ENCODE data around the gene FRMD3.

FRMD3 gene

DNA sequence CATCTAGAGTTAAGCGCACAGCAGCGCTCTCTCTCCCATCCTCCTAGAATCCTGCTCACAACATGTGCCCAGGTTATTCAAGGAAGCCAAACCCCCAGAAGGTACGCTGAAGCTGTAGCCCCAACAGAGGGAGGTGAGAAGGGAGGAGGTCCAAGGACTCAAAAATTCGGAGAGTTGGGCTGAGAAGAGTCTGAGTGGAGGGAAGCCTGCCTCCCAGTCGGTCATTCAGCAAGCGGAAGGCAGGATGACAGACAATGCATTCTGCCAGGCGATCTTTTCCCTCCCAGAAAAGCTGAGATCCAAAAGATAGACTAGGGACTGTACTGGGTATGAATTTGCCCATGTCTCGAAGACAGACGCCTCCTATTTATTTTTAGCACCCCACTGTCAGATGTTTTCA, 189.2 kb downstream of the FRMD3 start:
- Histone ChIP-seq H3K4me1 (peaks cover 54% of the 10 kb centered on the region), H3K27me3 (no peaks in the 10 kb centered on the region), H3K4me3 (ENCODE audit: low read depth, low read length) (no peak overlapping the region), H3K36me3 (peaks cover 6% of the 10 kb centered on the region), H3K9me3 (no peaks in the 10 kb centered on the region)
- TF ChIP-seq, protein P1, sequence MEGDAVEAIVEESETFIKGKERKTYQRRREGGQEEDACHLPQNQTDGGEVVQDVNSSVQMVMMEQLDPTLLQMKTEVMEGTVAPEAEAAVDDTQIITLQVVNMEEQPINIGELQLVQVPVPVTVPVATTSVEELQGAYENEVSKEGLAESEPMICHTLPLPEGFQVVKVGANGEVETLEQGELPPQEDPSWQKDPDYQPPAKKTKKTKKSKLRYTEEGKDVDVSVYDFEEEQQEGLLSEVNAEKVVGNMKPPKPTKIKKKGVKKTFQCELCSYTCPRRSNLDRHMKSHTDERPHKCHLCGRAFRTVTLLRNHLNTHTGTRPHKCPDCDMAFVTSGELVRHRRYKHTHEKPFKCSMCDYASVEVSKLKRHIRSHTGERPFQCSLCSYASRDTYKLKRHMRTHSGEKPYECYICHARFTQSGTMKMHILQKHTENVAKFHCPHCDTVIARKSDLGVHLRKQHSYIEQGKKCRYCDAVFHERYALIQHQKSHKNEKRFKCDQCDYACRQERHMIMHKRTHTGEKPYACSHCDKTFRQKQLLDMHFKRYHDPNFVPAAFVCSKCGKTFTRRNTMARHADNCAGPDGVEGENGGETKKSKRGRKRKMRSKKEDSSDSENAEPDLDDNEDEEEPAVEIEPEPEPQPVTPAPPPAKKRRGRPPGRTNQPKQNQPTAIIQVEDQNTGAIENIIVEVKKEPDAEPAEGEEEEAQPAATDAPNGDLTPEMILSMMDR (IDR thresholded peaks at IDR 0.05; ENCODE audit: low read depth, low read length), result no peak
- DNase-seq, result no peak

DNA sequence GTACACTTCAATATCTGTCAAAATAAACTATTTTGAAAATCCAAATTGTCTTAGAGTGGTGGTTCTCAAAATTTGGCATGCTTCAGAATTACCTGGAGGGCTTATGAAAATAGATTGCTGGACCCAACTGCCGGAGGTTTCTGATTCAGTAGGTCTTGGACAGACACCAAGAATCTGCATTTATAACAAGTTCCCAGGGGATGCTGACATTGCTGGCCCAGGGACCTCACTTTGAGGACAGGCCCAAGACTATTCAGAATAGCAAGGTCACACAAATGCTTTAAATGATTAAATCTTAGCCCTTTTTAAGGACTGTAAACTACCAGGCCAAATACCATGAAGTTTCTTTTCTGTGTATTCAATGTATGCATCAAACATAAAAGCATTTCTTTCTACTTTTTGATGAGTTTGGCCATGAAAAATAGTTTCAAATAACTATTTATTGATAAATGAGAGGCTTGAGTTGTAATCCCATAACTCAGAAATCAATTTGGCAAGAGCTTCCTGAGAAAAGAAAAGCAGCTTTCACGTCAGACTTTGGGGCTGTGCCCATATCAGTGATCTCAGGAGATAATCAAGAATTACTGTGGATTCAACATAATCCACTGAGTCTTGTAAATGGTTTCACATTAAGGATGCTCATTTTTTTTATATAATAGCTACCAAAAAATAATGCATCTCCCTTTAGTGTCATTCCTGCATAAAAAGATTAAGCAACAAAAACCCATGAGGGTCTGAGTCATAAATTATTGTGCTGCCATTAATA, 191.4 kb downstream of the FRMD3 start:
- Histone ChIP-seq H3K36me3 (peaks cover 17% of the 10 kb centered on the region), H3K4me3 (ENCODE audit: low read depth, low read length) (no peak overlapping the region), H3K9me3 (no peaks in the 10 kb centered on the region), H3K27me3 (no peaks in the 10 kb centered on the region), H3K4me1 (peaks cover 57% of the 10 kb centered on the region)
- TF ChIP-seq, protein P1 (IDR thresholded peaks at IDR 0.05; ENCODE audit: low read depth, low read length), result no peak
- peak; percentile 32 for DNase-seq

DNA sequence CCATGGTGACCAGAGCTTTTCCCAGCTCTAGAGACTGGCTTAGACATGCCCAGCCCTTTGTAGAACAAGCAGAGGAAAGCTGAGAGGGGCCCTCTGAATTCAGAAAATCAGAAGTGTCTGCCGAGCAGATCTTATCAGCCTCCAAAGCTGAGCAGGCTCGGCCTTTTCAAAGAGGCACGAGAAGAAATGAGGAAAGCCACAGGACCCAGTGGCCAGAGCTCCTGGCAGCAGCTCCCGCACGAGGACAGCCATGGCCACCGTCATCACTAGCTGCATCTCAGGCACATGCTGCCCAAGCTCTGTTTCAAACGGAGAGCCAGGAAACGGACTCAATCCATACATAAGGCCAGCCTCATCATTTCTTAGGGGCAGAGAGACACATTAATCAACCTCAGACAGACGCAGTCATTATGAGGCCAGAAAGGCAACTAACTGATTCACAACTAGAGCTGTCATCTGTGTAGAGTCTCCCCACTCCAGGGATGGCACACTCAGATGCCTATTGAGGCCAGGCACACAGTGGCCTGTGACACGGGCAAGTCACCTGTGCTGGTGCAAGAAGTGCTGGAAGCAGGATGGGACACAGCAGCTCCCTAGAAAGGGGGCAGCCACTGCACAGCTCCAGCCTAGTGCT, 194.7 kb downstream of the FRMD3 start:
- DNase-seq, result no peak
- peaks cover 42% of the 10 kb centered on the region for H3K4me1 ChIP-seq

DNA sequence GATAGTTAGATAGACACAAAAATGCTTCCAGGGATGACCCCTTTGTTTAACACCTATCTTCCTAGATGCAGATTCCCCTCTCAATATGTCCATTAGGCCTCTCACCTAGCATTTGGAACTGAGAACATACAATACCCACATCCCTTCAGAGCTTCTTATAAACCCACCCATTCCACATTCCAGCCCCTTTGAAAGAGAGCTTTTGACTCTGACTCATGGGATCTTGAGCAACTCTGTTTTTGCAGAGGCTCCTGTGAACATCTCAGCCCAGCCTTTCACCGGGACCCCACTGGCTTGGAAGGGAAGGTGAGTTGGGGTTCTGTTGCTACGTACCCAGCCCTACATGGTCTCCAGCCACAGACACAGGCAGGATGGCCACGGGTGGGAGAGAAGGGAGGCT, 195.5 kb downstream of the FRMD3 start:
- peaks cover 33% of the 10 kb centered on the region for H3K36me3 ChIP-seq
- H3K9me3 ChIP-seq, result no peaks in the 10 kb centered on the region
- H3K4me3 ChIP-seq (ENCODE audit: low read depth, low read length), result no peak overlapping the region
- H3K4me1 ChIP-seq, result peaks cover 36% of the 10 kb centered on the region
- TF ChIP-seq, protein P1 (IDR thresholded peaks at IDR 0.05; ENCODE audit: low read depth, low read length), result no peak
- H3K27me3 ChIP-seq, result no peaks in the 10 kb centered on the region
- no peak for DNase-seq

More for the DNA sequence above, 194.7 kb downstream of the FRMD3 start:
- Histone ChIP-seq H3K36me3 (peaks cover 33% of the 10 kb centered on the region), H3K9me3 (no peaks in the 10 kb centered on the region), H3K27me3 (no peaks in the 10 kb centered on the region), H3K4me3 (ENCODE audit: low read depth, low read length) (no peak overlapping the region)
- TF ChIP-seq, protein P1 (IDR thresholded peaks at IDR 0.05; ENCODE audit: low read depth, low read length), result no peak

DNA sequence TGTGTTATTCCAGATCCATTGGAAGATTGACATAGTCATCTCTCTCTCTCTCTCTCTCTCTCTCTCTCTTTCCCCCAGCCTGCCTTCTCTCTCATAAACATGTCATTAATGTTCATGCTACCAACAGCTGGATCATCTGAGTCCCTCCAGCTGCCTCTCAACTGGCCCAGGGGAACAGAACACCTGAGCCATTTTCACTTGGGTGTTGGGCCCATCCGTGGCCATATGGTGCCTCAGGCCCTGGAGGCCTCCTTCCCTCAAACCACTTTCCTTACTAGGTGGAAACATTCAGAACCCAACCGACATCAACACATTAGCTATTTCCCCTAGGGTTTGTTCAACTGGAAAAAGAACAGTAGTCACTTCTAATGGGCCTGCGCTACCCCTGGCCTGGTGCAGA, 196.2 kb downstream of the FRMD3 start:
- no peak overlapping the region for H3K4me3 ChIP-seq (ENCODE audit: low read depth, low read length)
- H3K4me1 ChIP-seq, result peaks cover 29% of the 10 kb centered on the region
- H3K27me3 ChIP-seq, result no peaks in the 10 kb centered on the region
- no peak for DNase-seq
- TF ChIP-seq, protein P1 (IDR thresholded peaks at IDR 0.05; ENCODE audit: low read depth, low read length), result no peak
- H3K9me3 ChIP-seq, result no peaks in the 10 kb centered on the region
- peaks cover 38% of the 10 kb centered on the region for H3K36me3 ChIP-seq

DNA sequence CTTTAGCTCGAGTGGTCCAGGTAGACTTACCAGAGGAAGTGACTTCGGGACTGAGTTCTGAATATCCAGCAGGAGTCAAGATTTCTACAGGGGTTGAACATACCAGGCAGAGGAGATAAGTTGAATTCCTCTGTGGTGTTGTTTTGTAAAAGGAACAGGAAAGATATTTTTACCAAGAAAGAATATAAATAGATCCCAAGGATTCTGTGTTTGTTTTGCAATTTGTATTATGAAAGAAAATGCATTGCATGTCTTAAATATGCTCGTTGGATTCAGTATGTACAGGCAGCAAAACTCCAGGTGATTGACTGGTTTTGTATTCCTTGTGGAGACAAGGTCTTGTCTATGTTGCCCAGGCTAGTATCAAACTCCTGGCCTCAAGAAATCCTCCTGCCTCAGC, 197.8 kb downstream of the FRMD3 start:
- Histone ChIP-seq H3K36me3 (peaks cover 41% of the 10 kb centered on the region), H3K4me1 (peaks cover 18% of the 10 kb centered on the region), H3K4me3 (ENCODE audit: low read depth, low read length) (no peak overlapping the region), H3K27me3 (no peaks in the 10 kb centered on the region), H3K9me3 (no peaks in the 10 kb centered on the region)
- no peak for DNase-seq
- TF ChIP-seq, protein P1 (IDR thresholded peaks at IDR 0.05; ENCODE audit: low read depth, low read length), result no peak

Measured in BE2C (cell line).